ENCODE results near the gene ERP44. TPM values are rescaled to one million over a fixed set of nuclear protein-coding genes. Genes with fewer than 3 reads are reported as not detected.
"Not testable (repeated sequence)": the region's sequence is repeated elsewhere in the genome, so short reads cannot be mapped to it uniquely, and the experiment has no call there.

The ERP44 gene
- total RNA-seq, 3 donors from 2014 or later (not counting 1 experiment from before 2014, with no cell fraction given), result 14.2 to 15.4 (median 15.1) TPM

GRCh38 chr9:100082782-100083181 lies 16.0 kb downstream of the ERP44 start:
- no peaks in the 10 kb centered on the region for H3K36me3 Mint-ChIP-seq
- H3K4me1 Mint-ChIP-seq, result peaks cover 62 to 69% of the 10 kb centered on the region in 2 donors
- no peak for TF ChIP-seq CTCF (IDR thresholded peaks at IDR 0.05)
- Histone ChIP-seq H3K4me3 (ENCODE audit: low read length) (no peak overlapping the region), H3K27me3 (ENCODE audit: control insufficient read depth, insufficient read depth, low read length) (no peaks in the 10 kb centered on the region), H3K36me3 (ENCODE audit: control insufficient read depth, insufficient read depth, low read length) (no peaks in the 10 kb centered on the region), H3K4me1 (ENCODE audit: control insufficient read depth, insufficient read depth, low read length) (no peaks in the 10 kb centered on the region), H3K9me3 (ENCODE audit: control insufficient read depth, insufficient read depth, low read length) (no peaks in the 10 kb centered on the region), H3K27ac (ENCODE audit: low read length) (no peak overlapping the region)
- H3K27ac Mint-ChIP-seq, result peak overlapping the region; percentile 71 to 79
- no peak for DNase-seq
- no peak overlapping the region for H3K4me3 Mint-ChIP-seq
- ATAC-seq, result no peak
- intact Hi-C loops (cut with micrococcal nuclease), result loop anchor here (10.0 kb wide), 1 partner anchor 272 kb away; the partner anchor contains the start of gene TEX10
- no peaks in the 10 kb centered on the region for H3K27me3 Mint-ChIP-seq (ENCODE audit: low read depth in 2 of 2)
- no peaks in the 10 kb centered on the region for H3K9me3 Mint-ChIP-seq

GRCh38 chr9:100076256-100076655 lies 22.5 kb downstream of the ERP44 start:
- H3K4me3 Mint-ChIP-seq; H3K9me3 Mint-ChIP-seq; H3K27ac Mint-ChIP-seq; DNase-seq; H3K27me3 ChIP-seq (ENCODE audit: control insufficient read depth, insufficient read depth, low read length); H3K27me3 Mint-ChIP-seq (ENCODE audit: low read depth in 2 of 2); H3K4me1 ChIP-seq (ENCODE audit: control insufficient read depth, insufficient read depth, low read length); ATAC-seq; H3K4me3 ChIP-seq (ENCODE audit: low read length); intact Hi-C loops (cut with micrococcal nuclease); H3K9me3 ChIP-seq (ENCODE audit: control insufficient read depth, insufficient read depth, low read length); H3K36me3 Mint-ChIP-seq; H3K36me3 ChIP-seq (ENCODE audit: control insufficient read depth, insufficient read depth, low read length); H3K27ac ChIP-seq (ENCODE audit: low read length): not testable (repeated sequence)
- peaks cover 49 to 51% of the 10 kb centered on the region in 2 donors for H3K4me1 Mint-ChIP-seq
- WGBS (ENCODE audit: insufficient coverage), result 98% methylated on average over 4 of the region's 4 CpGs

DNA sequence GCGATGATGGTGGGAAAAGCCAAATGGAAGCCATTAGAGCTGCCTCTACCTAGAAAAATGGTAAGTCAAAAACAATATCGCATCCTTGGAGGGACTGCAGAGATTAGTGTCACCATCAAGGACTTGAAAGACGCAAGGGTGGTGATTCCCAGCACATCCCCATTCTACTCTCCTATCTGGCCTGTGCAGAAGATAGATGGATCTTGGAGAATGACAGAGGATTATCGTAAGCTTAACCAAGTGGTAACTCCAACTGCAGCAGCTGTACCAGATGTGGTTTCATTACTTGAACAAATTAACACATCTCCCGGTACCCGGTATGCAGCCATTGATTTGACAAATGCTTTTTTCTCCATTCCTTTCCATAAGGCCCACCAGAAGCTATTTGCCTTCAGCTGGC lies 23.8 kb downstream of the ERP44 start:
- H3K4me1 Mint-ChIP-seq, result peaks cover 50 to 53% of the 10 kb centered on the region in 2 donors
- over 99% methylated on average over 5 of the region's 6 CpGs for WGBS (ENCODE audit: insufficient coverage)

DNA sequence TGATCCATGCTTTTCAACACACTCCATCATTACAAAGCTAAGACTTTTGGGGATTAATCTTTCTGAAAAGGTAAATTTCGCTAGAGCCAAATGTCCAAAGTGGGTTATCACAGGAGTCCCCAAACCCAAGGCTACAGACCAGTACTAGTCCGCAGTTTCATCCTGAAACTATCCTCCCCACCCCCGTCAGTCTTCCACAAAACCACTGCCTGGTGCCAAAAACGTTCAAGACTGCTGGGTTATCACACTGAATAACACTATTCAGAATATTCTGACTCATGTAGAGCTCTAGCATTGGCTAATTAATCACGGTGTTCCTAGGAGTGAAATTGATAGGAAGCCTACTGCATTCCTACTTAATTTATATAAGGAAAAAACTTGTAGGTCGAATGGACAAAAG lies 24.7 kb downstream of the ERP44 start:
- ATAC-seq (no peak), DNase-seq (no peak)
- H3K36me3 ChIP-seq (ENCODE audit: control insufficient read depth, insufficient read depth, low read length), result peaks cover 2% of the 10 kb centered on the region
- H3K4me3 Mint-ChIP-seq, result no peak overlapping the region
- H3K9me3 ChIP-seq (ENCODE audit: control insufficient read depth, insufficient read depth, low read length), result no peaks in the 10 kb centered on the region
- no peaks in the 10 kb centered on the region for H3K9me3 Mint-ChIP-seq
- 93% methylated on average over 4 of the region's 6 CpGs for WGBS (ENCODE audit: insufficient coverage)
- no peak overlapping the region for H3K4me3 ChIP-seq (ENCODE audit: low read length)
- no peaks in the 10 kb centered on the region for H3K36me3 Mint-ChIP-seq
- H3K27ac Mint-ChIP-seq, result no peak overlapping the region
- no peak for TF ChIP-seq CTCF (IDR thresholded peaks at IDR 0.05)
- H3K4me1 ChIP-seq (ENCODE audit: control insufficient read depth, insufficient read depth, low read length), result peaks cover 8% of the 10 kb centered on the region
- H3K4me1 Mint-ChIP-seq, result peaks cover 44 to 57% of the 10 kb centered on the region in 2 donors
- intact Hi-C loops (cut with micrococcal nuclease), result no loop called here
- no peak overlapping the region for H3K27ac ChIP-seq (ENCODE audit: low read length)
- H3K27me3 Mint-ChIP-seq (ENCODE audit: low read depth in 2 of 2), result no peaks in the 10 kb centered on the region
- H3K27me3 ChIP-seq (ENCODE audit: control insufficient read depth, insufficient read depth, low read length), result no peaks in the 10 kb centered on the region

More for the DNA sequence above, 23.8 kb downstream of the ERP44 start:
- no peak overlapping the region for H3K4me3 ChIP-seq (ENCODE audit: low read length)
- Mint-ChIP-seq H3K4me3 (no peak overlapping the region), H3K27me3 (ENCODE audit: low read depth in 2 of 2) (no peaks in the 10 kb centered on the region), H3K9me3 (no peaks in the 10 kb centered on the region), H3K36me3 (no peaks in the 10 kb centered on the region), H3K27ac (no peak overlapping the region)
- H3K36me3 ChIP-seq (ENCODE audit: control insufficient read depth, insufficient read depth, low read length), result peaks cover 2% of the 10 kb centered on the region
- H3K27me3 ChIP-seq (ENCODE audit: control insufficient read depth, insufficient read depth, low read length), result no peaks in the 10 kb centered on the region
- DNase-seq (no peak), ATAC-seq (no peak)
- no peaks in the 10 kb centered on the region for H3K9me3 ChIP-seq (ENCODE audit: control insufficient read depth, insufficient read depth, low read length)
- no peak overlapping the region for H3K27ac ChIP-seq (ENCODE audit: low read length)
- no peak for TF ChIP-seq CTCF (IDR thresholded peaks at IDR 0.05)
- intact Hi-C loops (cut with micrococcal nuclease), result no loop called here
- H3K4me1 ChIP-seq (ENCODE audit: control insufficient read depth, insufficient read depth, low read length), result peaks cover 8% of the 10 kb centered on the region
